ENCODE measurements around the gene SREBF2. TPM values are rescaled to one million over a fixed set of nuclear protein-coding genes. Genes with fewer than 3 reads are reported as not detected.

The SREBF2 gene
- total RNA-seq, 6 donors from 2014 or later = 124 to 175 (median 145) TPM

- DNase-seq (peak in 1 of 2 donors; percentile 56), ATAC-seq (ENCODE audit: low FRiP score in 2 of 2) (peak in 1 of 2 donors; percentile 23)
- Histone ChIP-seq H3K9me3 (no peaks in the 10 kb centered on the region), H3K4me1 (peaks cover 30 to 46% (median 37%) of the 10 kb centered on the region in 4 donors), H3K36me3 (no peaks in the 10 kb centered on the region), H3K27ac (no peak overlapping the region), H3K27me3 (peaks cover 0 to 40% (median 33%) of the 10 kb centered on the region in 4 donors), H3K4me3 (no peak overlapping the region)
- WGBS, 2 donors = 58 to 59% methylated on average over 17 to 23 of the region's 23 CpGs
- TF ChIP-seq POLR2A (IDR thresholded peaks at IDR 0.05) (no peak), POLR2AphosphoS5 (IDR thresholded peaks at IDR 0.05) (no peak), CTCF (IDR thresholded peaks at IDR 0.05) (no peak), EP300 (IDR thresholded peaks at IDR 0.05) (no peak)
These were observed 85.2 kb downstream of the SREBF2 start for GRCh38 chr22:41917903-41918791.

- Histone ChIP-seq H3K4me3 (peak overlapping the region; percentile 18 to 56 (median 46)), H3K4me1 (peaks cover 25 to 38% (median 34%) of the 10 kb centered on the region in 4 donors), H3K9me3 (no peaks in the 10 kb centered on the region), H3K27me3 (peaks cover 0 to 27% (median 22%) of the 10 kb centered on the region in 4 donors), H3K27ac (peak overlapping the region in 1 of 4 donors; percentile 14), H3K36me3 (no peaks in the 10 kb centered on the region)
- ATAC-seq (ENCODE audit: low FRiP score in 2 of 2) = peak; percentile 54 to 76
- DNase-seq = peak; percentile 61 to 88
- TF ChIP-seq POLR2A (IDR thresholded peaks at IDR 0.05) (peak in 1 of 4 donors; percentile 20), POLR2AphosphoS5 (IDR thresholded peaks at IDR 0.05) (no peak)
- WGBS, 2 donors = 7 to 9% methylated on average over 3 to 43 of the region's 62 CpGs
These were observed 86.7 kb downstream of the SREBF2 start for GRCh38 chr22:41919357-41920224.

GRCh38 chr22:41920271-41920976, 87.5 kb downstream of the SREBF2 start:
- TF ChIP-seq CTCF (IDR thresholded peaks at IDR 0.05) (no peak), EP300 (IDR thresholded peaks at IDR 0.05) (no peak), POLR2A (IDR thresholded peaks at IDR 0.05) (no peak)
- Histone ChIP-seq H3K4me1 (peaks cover 18 to 30% (median 26%) of the 10 kb centered on the region in 4 donors), H3K36me3 (no peaks in the 10 kb centered on the region), H3K4me3 (peak overlapping the region in 3 of 4 donors; percentile 39 to 56 (median 54)), H3K9me3 (no peaks in the 10 kb centered on the region), H3K27me3 (peaks cover 0 to 24% (median 15%) of the 10 kb centered on the region in 4 donors), H3K27ac (no peak overlapping the region)
- DNase-seq = no peak
- no peak for ATAC-seq (ENCODE audit: low FRiP score in 2 of 2)
- 57 to 81% methylated on average over 6 to 17 of the region's 21 CpGs for WGBS, 2 donors

- H3K36me3 ChIP-seq = no peaks in the 10 kb centered on the region
- ATAC-seq (ENCODE audit: low FRiP score in 2 of 2) (no peak), DNase-seq (no peak)
- H3K27me3 ChIP-seq = peaks cover 0 to 27% (median 13%) of the 10 kb centered on the region in 4 donors
- no peaks in the 10 kb centered on the region for H3K9me3 ChIP-seq
- WGBS, 2 donors = 89 to 96% methylated on average over 5 of the region's 5 CpGs
- no peak overlapping the region for H3K27ac ChIP-seq
- peaks cover 28 to 44% (median 34%) of the 10 kb centered on the region in 4 donors for H3K4me1 ChIP-seq
- TF ChIP-seq CTCF (IDR thresholded peaks at IDR 0.05) = no peak
- no peak for TF ChIP-seq POLR2AphosphoS5 (IDR thresholded peaks at IDR 0.05)
- no peak for TF ChIP-seq EP300 (IDR thresholded peaks at IDR 0.05)
- no peak for TF ChIP-seq POLR2A (IDR thresholded peaks at IDR 0.05)
- H3K4me3 ChIP-seq = no peak overlapping the region
These were observed 89.4 kb downstream of the SREBF2 start for GRCh38 chr22:41922328-41922727.

Measured in upper lobe of left lung (tissue), 6 donors.